ENCODE results near the gene SF3A1.

Gene SF3A1

GRCh38 chr22:30336752-30337460 lies 19.8 kb downstream of the SF3A1 start:
- Histone ChIP-seq H3K4me3 (ENCODE audit: low read length in 2 of 2) (no peak overlapping the region), H3K9ac (ENCODE audit: low read depth in 1 of 2, low read length in 2 of 2) (no peak overlapping the region), H3K9me3 (ENCODE audit: control insufficient read depth in 2 of 2, low read length in 2 of 2) (no peaks in the 10 kb centered on the region), H3K27me3 (ENCODE audit: control insufficient read depth in 2 of 2, insufficient read depth in 2 of 2, low read length in 2 of 2) (no peaks in the 10 kb centered on the region), H3K36me3 (ENCODE audit: control insufficient read depth in 2 of 2, insufficient read depth in 2 of 2, low read length in 2 of 2) (peaks cover 82 to 93% of the 10 kb centered on the region in 2 donors), H3K27ac (ENCODE audit: low read depth in 2 of 2, low read length in 2 of 2) (no peak overlapping the region), H3K4me1 (ENCODE audit: control insufficient read depth in 2 of 2, insufficient read depth in 2 of 2, low read length in 2 of 2) (peaks cover 15 to 16% of the 10 kb centered on the region in 2 donors)

- H3K9ac ChIP-seq (ENCODE audit: low read depth in 1 of 2, low read length in 2 of 2): no peak overlapping the region
- H3K27me3 ChIP-seq (ENCODE audit: control insufficient read depth in 2 of 2, insufficient read depth in 2 of 2, low read length in 2 of 2): no peaks in the 10 kb centered on the region
- no peak overlapping the region for H3K4me3 ChIP-seq (ENCODE audit: low read length in 2 of 2)
- H3K9me3 ChIP-seq (ENCODE audit: control insufficient read depth in 2 of 2, low read length in 2 of 2): no peaks in the 10 kb centered on the region
- H3K4me1 ChIP-seq (ENCODE audit: control insufficient read depth in 2 of 2, insufficient read depth in 2 of 2, low read length in 2 of 2): peaks cover 15 to 16% of the 10 kb centered on the region in 2 donors
- peaks cover 71 to 86% of the 10 kb centered on the region in 2 donors for H3K36me3 ChIP-seq (ENCODE audit: control insufficient read depth in 2 of 2, insufficient read depth in 2 of 2, low read length in 2 of 2)
- no peak overlapping the region for H3K27ac ChIP-seq (ENCODE audit: low read depth in 2 of 2, low read length in 2 of 2)
Observed at GRCh38 chr22:30335236-30335635, 21.5 kb downstream of the SF3A1 start.

- Histone ChIP-seq H3K4me3 (ENCODE audit: low read length in 2 of 2) (no peak overlapping the region), H3K27me3 (ENCODE audit: control insufficient read depth in 2 of 2, insufficient read depth in 2 of 2, low read length in 2 of 2) (no peaks in the 10 kb centered on the region), H3K36me3 (ENCODE audit: control insufficient read depth in 2 of 2, insufficient read depth in 2 of 2, low read length in 2 of 2) (peaks cover 65 to 80% of the 10 kb centered on the region in 2 donors), H3K9me3 (ENCODE audit: control insufficient read depth in 2 of 2, low read length in 2 of 2) (no peaks in the 10 kb centered on the region), H3K4me1 (ENCODE audit: control insufficient read depth in 2 of 2, insufficient read depth in 2 of 2, low read length in 2 of 2) (peaks cover 15 to 16% of the 10 kb centered on the region in 2 donors), H3K9ac (ENCODE audit: low read depth in 1 of 2, low read length in 2 of 2) (no peak overlapping the region), H3K27ac (ENCODE audit: low read depth in 2 of 2, low read length in 2 of 2) (no peak overlapping the region)
Observed at GRCh38 chr22:30334646-30335045, 22.0 kb downstream of the SF3A1 start.

- H3K27ac ChIP-seq (ENCODE audit: low read depth in 2 of 2, low read length in 2 of 2): peak overlapping the region; percentile 77 to 85
- H3K9me3 ChIP-seq (ENCODE audit: control insufficient read depth in 2 of 2, low read length in 2 of 2): no peaks in the 10 kb centered on the region
- H3K36me3 ChIP-seq (ENCODE audit: control insufficient read depth in 2 of 2, insufficient read depth in 2 of 2, low read length in 2 of 2): peaks cover 55 to 71% of the 10 kb centered on the region in 2 donors
- peaks cover 15 to 19% of the 10 kb centered on the region in 2 donors for H3K4me1 ChIP-seq (ENCODE audit: control insufficient read depth in 2 of 2, insufficient read depth in 2 of 2, low read length in 2 of 2)
- peak overlapping the region in 1 of 2 donors; percentile 23 for H3K9ac ChIP-seq (ENCODE audit: low read depth in 1 of 2, low read length in 2 of 2)
- H3K4me3 ChIP-seq (ENCODE audit: low read length in 2 of 2): no peak overlapping the region
- H3K27me3 ChIP-seq (ENCODE audit: control insufficient read depth in 2 of 2, insufficient read depth in 2 of 2, low read length in 2 of 2): no peaks in the 10 kb centered on the region
Observed at GRCh38 chr22:30333707-30334087, 23.0 kb downstream of the SF3A1 start.

GRCh38 chr22:30332994-30333706 lies 23.5 kb downstream of the SF3A1 start:
- Histone ChIP-seq H3K4me1 (ENCODE audit: control insufficient read depth in 2 of 2, insufficient read depth in 2 of 2, low read length in 2 of 2) (peaks cover 15 to 25% of the 10 kb centered on the region in 2 donors), H3K9ac (ENCODE audit: low read depth in 1 of 2, low read length in 2 of 2) (peak overlapping the region; percentile 23 to 52), H3K36me3 (ENCODE audit: control insufficient read depth in 2 of 2, insufficient read depth in 2 of 2, low read length in 2 of 2) (peaks cover 51 to 66% of the 10 kb centered on the region in 2 donors), H3K27me3 (ENCODE audit: control insufficient read depth in 2 of 2, insufficient read depth in 2 of 2, low read length in 2 of 2) (no peaks in the 10 kb centered on the region), H3K9me3 (ENCODE audit: control insufficient read depth in 2 of 2, low read length in 2 of 2) (no peaks in the 10 kb centered on the region), H3K27ac (ENCODE audit: low read depth in 2 of 2, low read length in 2 of 2) (peak overlapping the region; percentile 77 to 85), H3K4me3 (ENCODE audit: low read length in 2 of 2) (no peak overlapping the region)

- H3K36me3 ChIP-seq (ENCODE audit: control insufficient read depth in 2 of 2, insufficient read depth in 2 of 2, low read length in 2 of 2): peaks cover 46 to 62% of the 10 kb centered on the region in 2 donors
- peaks cover 18 to 31% of the 10 kb centered on the region in 2 donors for H3K4me1 ChIP-seq (ENCODE audit: control insufficient read depth in 2 of 2, insufficient read depth in 2 of 2, low read length in 2 of 2)
Observed at GRCh38 chr22:30332551-30332950, 24.1 kb downstream of the SF3A1 start.

GRCh38 chr22:30328466-30329049 lies 28.1 kb downstream of the SF3A1 start:
- H3K27me3 ChIP-seq (ENCODE audit: control insufficient read depth in 2 of 2, insufficient read depth in 2 of 2, low read length in 2 of 2): no peaks in the 10 kb centered on the region
- H3K36me3 ChIP-seq (ENCODE audit: control insufficient read depth in 2 of 2, insufficient read depth in 2 of 2, low read length in 2 of 2): peaks cover 9 to 22% of the 10 kb centered on the region in 2 donors
- H3K9ac ChIP-seq (ENCODE audit: low read depth in 1 of 2, low read length in 2 of 2): no peak overlapping the region
- H3K4me3 ChIP-seq (ENCODE audit: low read length in 2 of 2): no peak overlapping the region
- H3K27ac ChIP-seq (ENCODE audit: low read depth in 2 of 2, low read length in 2 of 2): peak overlapping the region; percentile 90 to 92
- no peaks in the 10 kb centered on the region for H3K9me3 ChIP-seq (ENCODE audit: control insufficient read depth in 2 of 2, low read length in 2 of 2)
- peaks cover 38 to 56% of the 10 kb centered on the region in 2 donors for H3K4me1 ChIP-seq (ENCODE audit: control insufficient read depth in 2 of 2, insufficient read depth in 2 of 2, low read length in 2 of 2)

More at GRCh38 chr22:30332551-30332950, 24.1 kb downstream of the SF3A1 start:
- no peak overlapping the region for H3K9ac ChIP-seq (ENCODE audit: low read depth in 1 of 2, low read length in 2 of 2)
- peak overlapping the region; percentile 77 to 85 for H3K27ac ChIP-seq (ENCODE audit: low read depth in 2 of 2, low read length in 2 of 2)
- H3K9me3 ChIP-seq (ENCODE audit: control insufficient read depth in 2 of 2, low read length in 2 of 2): no peaks in the 10 kb centered on the region
- no peaks in the 10 kb centered on the region for H3K27me3 ChIP-seq (ENCODE audit: control insufficient read depth in 2 of 2, insufficient read depth in 2 of 2, low read length in 2 of 2)
- no peak overlapping the region for H3K4me3 ChIP-seq (ENCODE audit: low read length in 2 of 2)

- Histone ChIP-seq H3K4me3 (ENCODE audit: low read length in 2 of 2) (peak overlapping the region in 1 of 2 donors; percentile 84), H3K9me3 (ENCODE audit: control insufficient read depth in 2 of 2, low read length in 2 of 2) (no peaks in the 10 kb centered on the region), H3K4me1 (ENCODE audit: control insufficient read depth in 2 of 2, insufficient read depth in 2 of 2, low read length in 2 of 2) (peaks cover 33 to 50% of the 10 kb centered on the region in 2 donors), H3K36me3 (ENCODE audit: control insufficient read depth in 2 of 2, insufficient read depth in 2 of 2, low read length in 2 of 2) (peaks cover 4 to 19% of the 10 kb centered on the region in 2 donors), H3K27ac (ENCODE audit: low read depth in 2 of 2, low read length in 2 of 2) (peak overlapping the region; percentile 90 to 92), H3K27me3 (ENCODE audit: control insufficient read depth in 2 of 2, insufficient read depth in 2 of 2, low read length in 2 of 2) (no peaks in the 10 kb centered on the region), H3K9ac (ENCODE audit: low read depth in 1 of 2, low read length in 2 of 2) (peak overlapping the region; percentile 18 to 85)
Observed at GRCh38 chr22:30327864-30328345, 28.8 kb downstream of the SF3A1 start.

- Histone ChIP-seq H3K27me3 (ENCODE audit: control insufficient read depth in 2 of 2, insufficient read depth in 2 of 2, low read length in 2 of 2) (no peaks in the 10 kb centered on the region), H3K9ac (ENCODE audit: low read depth in 1 of 2, low read length in 2 of 2) (peak within 1 kb of the TSS; percentile 84 to 93), H3K4me1 (ENCODE audit: control insufficient read depth in 2 of 2, insufficient read depth in 2 of 2, low read length in 2 of 2) (peaks cover 27 to 43% of the 10 kb centered on the region in 2 donors), H3K27ac (ENCODE audit: low read depth in 2 of 2, low read length in 2 of 2) (peak within 1 kb of the TSS; percentile 90 to 92), H3K36me3 (ENCODE audit: control insufficient read depth in 2 of 2, insufficient read depth in 2 of 2, low read length in 2 of 2) (peaks cover 4 to 11% of the 10 kb centered on the region in 2 donors), H3K4me3 (ENCODE audit: low read length in 2 of 2) (peak within 1 kb of the TSS; percentile 84 to 91), H3K9me3 (ENCODE audit: control insufficient read depth in 2 of 2, low read length in 2 of 2) (no peaks in the 10 kb centered on the region)
Observed at GRCh38 chr22:30326706-30327362, 29.9 kb downstream of the SF3A1 start, which contains the start of gene TBC1D10A. TBC1D10A (minus strand) TSS chr22:30326941; CDS start chr22:30326881, 60 bp downstream.

Data from mucosa of rectum (tissue), 2 donors.